Psoas muscle (tissue), 8 donors: ENCODE results near the gene GNG14. TPM values are rescaled to one million over a fixed set of nuclear protein-coding genes. Genes with fewer than 3 reads are reported as not detected.

Experiments used
- ATAC-seq, 4 donors: fragments of 200-7000 bp; cut with Tn5 transposase; one replicate each; pipeline ENCODE4 v1.9.1; 2020; ENCODE audit warnings: moderate library complexity in 3 of 4, mild to moderate bottlenecking in 2 of 4
- DNase-seq, 2 donors: peaks; one replicate each; pipeline ENCODE4 v3.0.0-alpha.2; 2020
- H3K27ac ChIP-seq: fragments of 200-600 bp; one replicate; pipeline ENCODE4 v1.8.0; 2022
- H3K27me3 ChIP-seq, 3 donors: fragments of 200-600 bp in 1 of 3; one replicate each; pipeline versions ENCODE4 v1.6.1 to v1.8.0; 2013 to 2022; ENCODE audit warnings: low read length in 2 of 3, mild to moderate bottlenecking in 2 of 3, moderate library complexity in 1 of 3; ENCODE audit not compliant: insufficient read depth in 3 of 3
- H3K36me3 ChIP-seq, 2 donors: fragments of 200-600 bp in 1 of 2; one replicate each; pipeline versions ENCODE4 v1.6.1 to v1.8.0; 2013 to 2022; ENCODE audit warnings: low read depth in 1 of 2, mild to moderate bottlenecking in 1 of 2, moderate library complexity in 1 of 2; ENCODE audit not compliant: insufficient read depth in 1 of 2
- H3K4me1 ChIP-seq: fragments of 200-600 bp; one replicate; pipeline ENCODE4 v1.8.0; 2022
- H3K4me3 ChIP-seq: fragments of 200-600 bp; one replicate; pipeline ENCODE4 v1.8.0; 2022; ENCODE audit warnings: mild to moderate bottlenecking
- H3K9me3 ChIP-seq: fragments of 200-600 bp; one replicate; pipeline ENCODE4 v1.8.0; 2022
- CTCF ChIP-seq: fragments of 200-600 bp; IDR thresholded peaks from one replicate; pipeline ENCODE4 v1.8.0; 2022; ENCODE audit warnings: antibody characterized with exemption
- WGBS, 3 donors: extraction: QIAGEN DNeasy Blood & Tissue Kit; methylation state at CpG; one replicate each; pipeline versions ENCODE4 v1.1.6 to v1.1.7; 2013; 5-methylcytosine and 5-hydroxymethylcytosine counted together
- intact Hi-C, 2 donors: fragments of 100-400 bp; cut with DNase I; formaldehyde crosslinking; loops; one replicate each; pipeline versions ENCODE4 v1.11.0 to v1.14.2; 2022
- polyA plus RNA-seq, 3 donors: library from polyadenylated mRNA; stranded (reverse); fragments of 200-250 nt; gene quantifications; one replicate each; pipeline ENCODE4 v1.2.3, GENCODE V29; 2013
- total RNA-seq, 4 donors: library from RNA; stranded (reverse); fragmentation: NEBNext Ultra II Directional in 2 of 4; extraction: Animal tissue kit (Norgen Biotek cat#: 25700) in 2 of 4; gene quantifications; one replicate each; pipeline versions ENCODE4 v1.2.1 to v1.2.4, GENCODE V29; 2021 to 2023
- donor health status: healthy with polysubstance abuse.
- donor health status: DM: no; HTN: no; CAD: no; lungs with moderate emphysema.
- donor health status: Bipolar disorder and iron deficiency.
- donor health status: healthy.
- donor health status: DM: yes; HTN: yes; CAD: no.
- donor health status: DM: no; HTN: no; CAD: no.
- donor health status: DM: no; HTN: no; CAD: no.
- donor health status: DM: yes; HTN: yes; CAD: no.

The GNG14 gene
- total and polyA plus RNA-seq, 7 donors = not detected

GRCh38 chr19:12737835-12738351 is 50.1 kb downstream of the GNG14 start:
- 10 to 14% (median 11%) methylated on average over 13 of the region's 13 CpGs for WGBS, 3 donors
- no peak for DNase-seq

More at GRCh38 chr19:12737835-12738351, 50.1 kb downstream of the GNG14 start:
- Histone ChIP-seq H3K4me3 (peak overlapping the region; percentile 81), H3K9me3 (no peaks in the 10 kb centered on the region), H3K4me1 (peaks cover 32% of the 10 kb centered on the region), H3K36me3 (peaks cover 0 to 41% of the 10 kb centered on the region in 2 donors), H3K27ac (peak overlapping the region; percentile 91), H3K27me3 (no peaks in the 10 kb centered on the region)
- no peak for ATAC-seq
- TF ChIP-seq CTCF = no peak
- intact Hi-C loops = no loop called here

Other genes starting within 250 kb of the GNG14 start
- 1 to 10 TPM; 1.1 to 2.3 (median 1.2) TPM for gene ZNF443, start 247.0 kb upstream of the GNG14 start, total RNA-seq
- gene ZNF443, start 247.0 kb upstream of the GNG14 start, polyA plus RNA-seq = 1 to 10 TPM in 1 of 3 donors, under 1 TPM in 2; 0.79 to 1.5 (median 0.86) TPM
- gene ZNF709, start 203.2 kb upstream of the GNG14 start, total RNA-seq = 1 to 10 TPM in 3 of 4 donors, not detected in 1; 1.3 to 1.8 (median 1.7) TPM
- gene ZNF709, start 203.2 kb upstream of the GNG14 start, polyA plus RNA-seq = under 1 TPM; 0.58 to 0.91 (median 0.68) TPM
- gene ZNF564, start 136.5 kb upstream of the GNG14 start, total RNA-seq = 1 to 10 TPM; 3.5 to 6.2 (median 5.4) TPM
- 1 to 10 TPM; 3.2 to 6.0 (median 4.6) TPM for gene ZNF564, start 136.5 kb upstream of the GNG14 start, polyA plus RNA-seq
- 1 to 10 TPM; 1.6 to 4.9 (median 2.9) TPM for gene ZNF490, start 77.2 kb upstream of the GNG14 start, total RNA-seq
- gene ZNF490, start 77.2 kb upstream of the GNG14 start, polyA plus RNA-seq = 1 to 10 TPM in 1 of 3 donors, under 1 TPM in 2; 0.17 to 1.8 (median 0.27) TPM
- gene ZNF791, start 77.1 kb upstream of the GNG14 start, total RNA-seq = 10 to 100 TPM in 2 of 4 donors, 1 to 10 TPM in 2; 8.7 to 18.9 (median 10.9) TPM
- 1 to 10 TPM; 4.1 to 8.8 (median 4.3) TPM for gene ZNF791, start 77.1 kb upstream of the GNG14 start, polyA plus RNA-seq
- 10 to 100 TPM; 14.6 to 20.5 (median 16.2) TPM for gene MAN2B1, start 21.3 kb upstream of the GNG14 start, total RNA-seq
- 10 to 100 TPM in 2 of 3 donors, 1 to 10 TPM in 1; 9.6 to 17.8 (median 14.1) TPM for gene MAN2B1, start 21.3 kb upstream of the GNG14 start, polyA plus RNA-seq
- 1 to 10 TPM; 1.8 to 5.8 (median 3.7) TPM for gene WDR83, start 21.2 kb upstream of the GNG14 start, total RNA-seq
- 1 to 10 TPM; 3.8 to 9.1 (median 5.8) TPM for gene WDR83, start 21.2 kb upstream of the GNG14 start, polyA plus RNA-seq
- 10 to 100 TPM; 75.6 to 86.7 (median 82.9) TPM for gene DHPS, start 6.1 kb upstream of the GNG14 start, total RNA-seq
- gene DHPS, start 6.1 kb upstream of the GNG14 start, polyA plus RNA-seq = 10 to 100 TPM; 70.0 to 84.2 (median 83.8) TPM
- gene FBXW9, start 8.6 kb downstream of the GNG14 start, total RNA-seq = 1 to 10 TPM; 1.2 to 2.2 (median 1.6) TPM
- gene FBXW9, start 8.6 kb downstream of the GNG14 start, polyA plus RNA-seq = 1 to 10 TPM; 4.1 to 9.2 (median 4.4) TPM
- gene TNPO2, start 35.9 kb downstream of the GNG14 start, total RNA-seq = 10 to 100 TPM; 29.0 to 48.1 (median 37.3) TPM
- gene TNPO2, start 35.9 kb downstream of the GNG14 start, polyA plus RNA-seq = 10 to 100 TPM; 17.4 to 31.2 (median 28.6) TPM
- gene TRIR, start 46.7 kb downstream of the GNG14 start, total RNA-seq = 100 to 1,000 TPM in 3 of 4 donors, 10 to 100 TPM in 1; 78.6 to 124 (median 108) TPM
- gene TRIR, start 46.7 kb downstream of the GNG14 start, polyA plus RNA-seq = 100 to 1,000 TPM; 183 to 309 (median 187) TPM
- gene GET3, start 49.5 kb downstream of the GNG14 start, total RNA-seq = 10 to 100 TPM; 43.0 to 52.8 (median 51.0) TPM
- 100 to 1,000 TPM in 1 of 3 donors, 10 to 100 TPM in 2; 75.6 to 135 (median 98.5) TPM for gene GET3, start 49.5 kb downstream of the GNG14 start, polyA plus RNA-seq
- gene BEST2, start 63.8 kb downstream of the GNG14 start, total RNA-seq = not detected
- under 1 TPM; 0.04 to 0.37 (median 0.08) TPM for gene BEST2, start 63.8 kb downstream of the GNG14 start, polyA plus RNA-seq
- 10 to 100 TPM; 20.3 to 33.0 (median 23.8) TPM for gene HOOK2, start 87.6 kb downstream of the GNG14 start, total RNA-seq
- gene HOOK2, start 87.6 kb downstream of the GNG14 start, polyA plus RNA-seq = 10 to 100 TPM; 11.3 to 21.7 (median 19.0) TPM
- gene JUNB, start 103.5 kb downstream of the GNG14 start, total RNA-seq = 100 to 1,000 TPM in 2 of 4 donors, 10 to 100 TPM in 2; 29.2 to 217 (median 73.6) TPM
- gene JUNB, start 103.5 kb downstream of the GNG14 start, polyA plus RNA-seq = 100 to 1,000 TPM in 1 of 3 donors, 10 to 100 TPM in 2; 25.1 to 145 (median 31.9) TPM
- gene PRDX2, start 113.8 kb downstream of the GNG14 start, total RNA-seq = 100 to 1,000 TPM; 273 to 419 (median 370) TPM
- 100 to 1,000 TPM; 329 to 535 (median 396) TPM for gene PRDX2, start 113.8 kb downstream of the GNG14 start, polyA plus RNA-seq
- 1 to 10 TPM in 3 of 4 donors, under 1 TPM in 1; 0.92 to 3.2 (median 2.0) TPM for gene THSD8, start 114.1 kb downstream of the GNG14 start, total RNA-seq
- gene THSD8, start 114.1 kb downstream of the GNG14 start, polyA plus RNA-seq = 1 to 10 TPM; 1.9 to 2.5 (median 2.0) TPM
- gene RNASEH2A, start 118.6 kb downstream of the GNG14 start, total RNA-seq = 1 to 10 TPM; 2.4 to 5.0 (median 3.0) TPM
- gene RNASEH2A, start 118.6 kb downstream of the GNG14 start, polyA plus RNA-seq = 1 to 10 TPM; 3.6 to 9.0 (median 8.6) TPM
- not detected for gene RTBDN, start 146.6 kb downstream of the GNG14 start, total RNA-seq
- gene RTBDN, start 146.6 kb downstream of the GNG14 start, polyA plus RNA-seq = under 1 TPM in 1 of 3 donors, not detected in 2; 0.05 TPM
- gene MAST1, start 150.5 kb downstream of the GNG14 start, total RNA-seq = not detected
- under 1 TPM; 0.09 to 0.13 (median 0.10) TPM for gene MAST1, start 150.5 kb downstream of the GNG14 start, polyA plus RNA-seq
- gene DNASE2, start 193.5 kb downstream of the GNG14 start, total RNA-seq = 10 to 100 TPM in 2 of 4 donors, 1 to 10 TPM in 2; 5.5 to 23.0 (median 13.1) TPM
- gene DNASE2, start 193.5 kb downstream of the GNG14 start, polyA plus RNA-seq = 10 to 100 TPM in 1 of 3 donors, 1 to 10 TPM in 2; 5.9 to 14.8 (median 7.5) TPM
- under 1 TPM in 2 of 4 donors, not detected in 2; 0.34 to 0.37 TPM for gene KLF1, start 199.2 kb downstream of the GNG14 start, total RNA-seq
- under 1 TPM in 1 of 3 donors, not detected in 2; 0.18 TPM for gene KLF1, start 199.2 kb downstream of the GNG14 start, polyA plus RNA-seq
- 10 to 100 TPM; 18.9 to 45.2 (median 31.2) TPM for gene GCDH, start 203.2 kb downstream of the GNG14 start, total RNA-seq
- 10 to 100 TPM; 21.1 to 28.8 (median 21.9) TPM for gene GCDH, start 203.2 kb downstream of the GNG14 start, polyA plus RNA-seq
- not detected for gene SYCE2, start 231.3 kb downstream of the GNG14 start, total RNA-seq
- gene SYCE2, start 231.3 kb downstream of the GNG14 start, polyA plus RNA-seq = under 1 TPM in 1 of 3 donors, not detected in 2; 0.05 TPM
- gene FARSA, start 245.7 kb downstream of the GNG14 start, total RNA-seq = 10 to 100 TPM; 45.9 to 65.1 (median 59.1) TPM
- gene FARSA, start 245.7 kb downstream of the GNG14 start, polyA plus RNA-seq = 100 to 1,000 TPM in 1 of 3 donors, 10 to 100 TPM in 2; 61.6 to 161 (median 93.3) TPM